ENCODE results near the gene TTC39C. TPM values are rescaled to one million over a fixed set of nuclear protein-coding genes. Genes with fewer than 3 reads are reported as not detected.

The TTC39C gene
- total RNA-seq, 1 donor from 2014 or later = 68.4 TPM

DNA sequence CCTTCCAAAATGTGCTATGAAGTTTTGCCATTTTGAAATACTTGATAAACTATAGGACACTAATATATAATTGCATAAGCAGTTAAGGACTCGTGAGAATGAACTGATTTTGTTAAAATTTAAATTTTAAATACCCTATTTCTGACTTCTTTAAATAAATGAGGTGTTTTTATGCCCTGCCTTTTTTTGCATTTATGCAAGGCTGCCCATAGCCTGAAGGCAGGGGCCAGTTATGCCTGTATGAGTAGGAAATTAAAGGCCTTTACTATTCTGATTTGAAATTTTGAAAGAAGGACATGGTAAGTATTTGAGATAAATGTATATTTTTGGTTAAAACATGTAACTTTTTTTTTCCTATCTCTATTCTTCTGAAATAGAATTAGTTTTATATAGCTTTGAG, 33.7 kb downstream of the TTC39C start:
- Mint-ChIP-seq H3K4me1 (peaks cover 39% of the 10 kb centered on the region), H3K4me3 (no peak overlapping the region)

GRCh38 chr18:24049142-24049541, 34.6 kb downstream of the TTC39C start:
- DNase-seq (no peak), ATAC-seq (ENCODE audit: low read depth) (no peak)
- intact Hi-C loops (cut with micrococcal nuclease) = no loop called here
- H3K36me3 Mint-ChIP-seq (ENCODE audit: low read depth) = peaks cover 6% of the 10 kb centered on the region
- peaks cover 45% of the 10 kb centered on the region for H3K4me1 Mint-ChIP-seq
- H3K27ac Mint-ChIP-seq = no peak overlapping the region
- TF ChIP-seq, protein P1, sequence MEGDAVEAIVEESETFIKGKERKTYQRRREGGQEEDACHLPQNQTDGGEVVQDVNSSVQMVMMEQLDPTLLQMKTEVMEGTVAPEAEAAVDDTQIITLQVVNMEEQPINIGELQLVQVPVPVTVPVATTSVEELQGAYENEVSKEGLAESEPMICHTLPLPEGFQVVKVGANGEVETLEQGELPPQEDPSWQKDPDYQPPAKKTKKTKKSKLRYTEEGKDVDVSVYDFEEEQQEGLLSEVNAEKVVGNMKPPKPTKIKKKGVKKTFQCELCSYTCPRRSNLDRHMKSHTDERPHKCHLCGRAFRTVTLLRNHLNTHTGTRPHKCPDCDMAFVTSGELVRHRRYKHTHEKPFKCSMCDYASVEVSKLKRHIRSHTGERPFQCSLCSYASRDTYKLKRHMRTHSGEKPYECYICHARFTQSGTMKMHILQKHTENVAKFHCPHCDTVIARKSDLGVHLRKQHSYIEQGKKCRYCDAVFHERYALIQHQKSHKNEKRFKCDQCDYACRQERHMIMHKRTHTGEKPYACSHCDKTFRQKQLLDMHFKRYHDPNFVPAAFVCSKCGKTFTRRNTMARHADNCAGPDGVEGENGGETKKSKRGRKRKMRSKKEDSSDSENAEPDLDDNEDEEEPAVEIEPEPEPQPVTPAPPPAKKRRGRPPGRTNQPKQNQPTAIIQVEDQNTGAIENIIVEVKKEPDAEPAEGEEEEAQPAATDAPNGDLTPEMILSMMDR (IDR thresholded peaks at IDR 0.05) = no peak
- H3K9me3 Mint-ChIP-seq = no peaks in the 10 kb centered on the region
- ChIA-PET POLR2A (no interaction called here), CTCF (no interaction called here)
- no peak overlapping the region for H3K4me3 Mint-ChIP-seq
- H3K27me3 Mint-ChIP-seq = no peaks in the 10 kb centered on the region

More for the DNA sequence above, 33.7 kb downstream of the TTC39C start:
- Mint-ChIP-seq H3K36me3 (ENCODE audit: low read depth) (peaks cover 6% of the 10 kb centered on the region), H3K9me3 (no peaks in the 10 kb centered on the region), H3K27ac (no peak overlapping the region), H3K27me3 (no peaks in the 10 kb centered on the region)
- ATAC-seq (ENCODE audit: low read depth) (no peak), DNase-seq (no peak)
- TF ChIP-seq, protein P1 (IDR thresholded peaks at IDR 0.05) = no peak
- CTCF ChIA-PET = no interaction called here
- POLR2A ChIA-PET = interaction anchor here (0.7 kb wide), 1 partner anchor 43 kb away, joined by 3 read pairs; no protein-coding TSS in a partner anchor
- intact Hi-C loops (cut with micrococcal nuclease) = no loop called here

- CTCF ChIA-PET = interaction anchor here (1.5 kb wide), 1 partner anchor 430 kb away, joined by 3 read pairs; no protein-coding TSS in a partner anchor
- TF ChIP-seq, protein P1 (IDR thresholded peaks at IDR 0.05) = no peak
- Mint-ChIP-seq H3K27me3 (no peaks in the 10 kb centered on the region), H3K27ac (peak overlapping the region; percentile 32), H3K9me3 (no peaks in the 10 kb centered on the region), H3K36me3 (ENCODE audit: low read depth) (peaks cover 3% of the 10 kb centered on the region), H3K4me3 (peak overlapping the region; percentile 0), H3K4me1 (peaks cover 63% of the 10 kb centered on the region)
- DNase-seq = no peak
- POLR2A ChIA-PET = interaction anchor here (1.4 kb wide), 1 partner anchor 37 kb away, joined by 3 read pairs; the partner anchor contains the start of gene TTC39C
- intact Hi-C loops (cut with micrococcal nuclease) = loop anchor here (2.0 kb wide), 1 partner anchor 32 kb away; no protein-coding TSS in a partner anchor
- peak; percentile 76 for ATAC-seq (ENCODE audit: low read depth)
Observed at GRCh38 chr18:24051031-24051947, 36.7 kb downstream of the TTC39C start.

GRCh38 chr18:24052053-24052452, 37.5 kb downstream of the TTC39C start:
- DNase-seq = no peak
- Mint-ChIP-seq H3K36me3 (ENCODE audit: low read depth) (peaks cover 3% of the 10 kb centered on the region), H3K4me3 (no peak overlapping the region), H3K27me3 (no peaks in the 10 kb centered on the region), H3K9me3 (no peaks in the 10 kb centered on the region), H3K4me1 (peaks cover 67% of the 10 kb centered on the region), H3K27ac (peak overlapping the region; percentile 32)
- ChIA-PET CTCF (interaction anchor here (1.5 kb wide), 1 partner anchor 431 kb away, joined by 3 read pairs; no protein-coding TSS in a partner anchor), POLR2A (no interaction called here)
- TF ChIP-seq, protein P1 (IDR thresholded peaks at IDR 0.05) = no peak
- intact Hi-C loops (cut with micrococcal nuclease) = no loop called here
- no peak for ATAC-seq (ENCODE audit: low read depth)

DNA sequence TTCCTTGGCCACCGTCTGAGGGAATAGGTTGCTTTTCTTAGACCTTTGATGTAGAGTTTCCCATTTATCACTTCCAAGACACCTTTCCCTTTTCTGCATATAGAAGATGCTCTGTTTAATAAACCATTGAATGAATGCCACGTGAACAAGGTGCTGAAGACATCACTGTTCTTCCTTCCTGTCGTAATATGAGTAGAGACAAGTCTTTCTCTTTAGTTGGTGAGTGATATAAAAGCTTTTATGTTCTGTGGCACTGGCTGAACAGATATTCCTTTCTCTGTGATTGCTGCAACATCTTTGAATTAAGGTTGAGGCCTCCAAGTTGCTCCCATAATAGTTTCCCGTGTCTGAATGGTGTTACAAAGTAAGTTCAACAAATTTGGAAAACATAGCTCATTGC, 38.7 kb downstream of the TTC39C start:
- DNase-seq = no peak
- CTCF ChIA-PET = no interaction called here
- no peak for ATAC-seq (ENCODE audit: low read depth)
- no peak overlapping the region for H3K27ac Mint-ChIP-seq
- H3K36me3 Mint-ChIP-seq (ENCODE audit: low read depth) = peaks cover 6% of the 10 kb centered on the region
- peaks cover 2% of the 10 kb centered on the region for H3K9me3 Mint-ChIP-seq
- H3K4me1 Mint-ChIP-seq = peaks cover 67% of the 10 kb centered on the region
- TF ChIP-seq, protein P1 (IDR thresholded peaks at IDR 0.05) = no peak
- H3K4me3 Mint-ChIP-seq = no peak overlapping the region
- no peaks in the 10 kb centered on the region for H3K27me3 Mint-ChIP-seq
- POLR2A ChIA-PET = interaction anchor here (0.5 kb wide), 1 partner anchor 231 kb away, joined by 3 read pairs; no protein-coding TSS in a partner anchor
- intact Hi-C loops (cut with micrococcal nuclease) = no loop called here
